CD8-positive, alpha-beta memory T cell (primary cell): Measurements from ENCODE around the gene CBLL1. TPM values are rescaled to one million over a fixed set of nuclear protein-coding genes. Genes with fewer than 3 reads are reported as not detected.
A peak's percentile ranks its signal among the peaks of the same experiment; 100 is the strongest.

Source experiments
- CTCF ChIA-PET: fragments of 350-600 bp; sonication (Branson Sonifier 250); formaldehyde crosslinking; loops from one replicate; lab custom pipeline; 2021; ENCODE audit warnings: antibody characterized with exemption; lab: Charles Lee
- POLR2A ChIA-PET: fragments of 350-600 bp; sonication (Branson Sonifier 250); formaldehyde crosslinking; loops from one replicate; lab custom pipeline; 2021; ENCODE audit warnings: antibody characterized with exemption; lab: Charles Lee
- DNase-seq, 5 donors: peaks; one replicate each; pipeline versions ENCODE4 v3.0.0 to v3.0.0-alpha.2; 2020 to 2022; ENCODE audit warnings: mixed read lengths in 1 of 5
- H3K27ac ChIP-seq: one replicate; pipeline ENCODE4 v1.7.0; 2013; ENCODE audit warnings: low read depth, mild to moderate bottlenecking, low read length, moderate library complexity
- H3K27me3 ChIP-seq: 2 replicates; pipeline ENCODE4 v1.7.0; 2013; ENCODE audit warnings: low read length, mild to moderate bottlenecking; ENCODE audit not compliant: insufficient read depth, poor library complexity, severe bottlenecking
- H3K36me3 ChIP-seq: 2 replicates; pipeline ENCODE4 v1.7.0; 2013; ENCODE audit warnings: mild to moderate bottlenecking, low read length, moderate library complexity; ENCODE audit not compliant: insufficient read depth
- H3K4me1 ChIP-seq: 2 replicates; pipeline ENCODE4 v1.7.0; 2013; ENCODE audit warnings: mild to moderate bottlenecking, low read length, moderate library complexity; ENCODE audit not compliant: insufficient read depth
- H3K4me3 ChIP-seq: 2 replicates; pipeline ENCODE4 v1.7.0; 2013; ENCODE audit warnings: mild to moderate bottlenecking, low read length
- H3K9me3 ChIP-seq: 2 replicates; pipeline ENCODE4 v1.7.0; 2013; ENCODE audit warnings: mild to moderate bottlenecking, low read length
- H3K27ac Mint-ChIP-seq, 8 donors: one replicate each; pipeline ENCODE4 v1.8.0; 2020 to 2021; ENCODE audit warnings: mixed read lengths in 8 of 8, mild to moderate bottlenecking in 6 of 8, inconsistent platforms in 3 of 8, moderate library complexity in 3 of 8
- H3K27me3 Mint-ChIP-seq, 2 donors: one replicate each; pipeline ENCODE4 v1.8.0; 2020 to 2021; ENCODE audit warnings: mixed read lengths in 2 of 2, mild to moderate bottlenecking in 1 of 2, moderate library complexity in 1 of 2
- H3K36me3 Mint-ChIP-seq, 3 donors: one replicate each; pipeline ENCODE4 v1.8.0; 2020 to 2021; ENCODE audit warnings: mixed read lengths in 3 of 3, inconsistent platforms in 1 of 3, mild to moderate bottlenecking in 1 of 3
- H3K4me1 Mint-ChIP-seq, 3 donors: one replicate each; pipeline ENCODE4 v1.8.0; 2020 to 2021; ENCODE audit warnings: mixed read lengths in 3 of 3, inconsistent platforms in 1 of 3, mild to moderate bottlenecking in 1 of 3
- H3K4me3 Mint-ChIP-seq, 7 donors: one replicate each; pipeline ENCODE4 v1.8.0; 2020 to 2021; ENCODE audit warnings: mixed read lengths in 7 of 7, mild to moderate bottlenecking in 6 of 7, moderate library complexity in 4 of 7, inconsistent platforms in 2 of 7
- H3K9me3 Mint-ChIP-seq, 5 donors: one replicate each; pipeline ENCODE4 v1.8.0; 2020 to 2022; ENCODE audit warnings: mixed read lengths in 5 of 5, mild to moderate bottlenecking in 3 of 5, moderate library complexity in 2 of 5, inconsistent platforms in 1 of 5
- polyA plus RNA-seq: library from polyadenylated mRNA; unstranded; fragments of 300-500 nt; fragmentation: Illumina TruSeq; gene quantifications from one replicate; pipeline ENCODE4 v1.2.3, GENCODE V29; 2021
- total RNA-seq, 2 experiments: library from RNA; stranded (reverse); gene quantifications; one replicate each; pipeline ENCODE4 v1.2.3, GENCODE V29; 2021

The CBLL1 gene
- total and polyA plus RNA-seq, 3 experiments from 2014 or later = 42.7 to 89.7 (median 49.3) TPM

- POLR2A ChIA-PET = no interaction called here
- no peaks in the 10 kb centered on the region for H3K36me3 ChIP-seq
- H3K27ac Mint-ChIP-seq = no peak overlapping the region
- CTCF ChIA-PET = interaction anchor here (1.3 kb wide), 2 partner anchors 20 to 260 kb away, joined by 5 to 11 read pairs; partner anchors contain the start of gene CBLL1
- no peak overlapping the region for H3K27ac ChIP-seq
- no peaks in the 10 kb centered on the region for H3K36me3 Mint-ChIP-seq
- no peaks in the 10 kb centered on the region for H3K4me1 Mint-ChIP-seq
- H3K4me3 ChIP-seq = no peak overlapping the region
- no peaks in the 10 kb centered on the region for H3K9me3 Mint-ChIP-seq
- no peak overlapping the region for H3K4me3 Mint-ChIP-seq
- H3K27me3 Mint-ChIP-seq = peaks cover 0 to 16% of the 10 kb centered on the region in 2 donors
- H3K4me1 ChIP-seq = no peaks in the 10 kb centered on the region
- no peaks in the 10 kb centered on the region for H3K9me3 ChIP-seq
- DNase-seq = no peak
- H3K27me3 ChIP-seq = no peaks in the 10 kb centered on the region
Observed at GRCh38 chr7:107723255-107723654, 20.7 kb upstream of the CBLL1 start.

DNA sequence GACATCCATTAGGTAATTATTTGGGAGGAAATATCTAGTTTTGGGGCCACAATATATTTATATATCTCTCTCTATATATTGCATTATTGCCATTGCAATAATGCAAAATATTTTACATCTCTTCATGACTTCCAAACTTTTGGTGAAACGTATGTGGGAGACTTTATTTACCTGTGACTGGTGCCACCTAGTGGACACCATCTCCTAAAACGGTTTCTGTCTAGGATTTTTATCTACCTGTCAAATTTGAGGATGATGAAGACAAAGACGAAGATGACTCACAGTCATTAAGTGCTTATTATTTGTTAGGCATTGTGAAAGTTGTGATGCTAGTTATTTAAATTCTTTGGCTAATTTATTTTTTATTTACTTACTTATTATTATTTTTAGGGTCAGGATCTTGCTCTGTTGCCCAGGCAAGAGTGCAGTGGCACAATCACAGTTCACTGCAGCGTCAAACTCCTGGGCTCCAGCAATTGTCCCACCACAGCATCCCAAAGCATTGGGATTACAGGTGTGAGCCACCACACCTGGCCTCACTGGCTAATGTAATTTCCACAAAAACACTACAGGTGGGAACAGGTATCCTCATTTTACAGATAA lies 18.7 kb upstream of the CBLL1 start:
- peaks cover 5 to 28% of the 10 kb centered on the region in 2 donors for H3K27me3 Mint-ChIP-seq
- ChIA-PET POLR2A (interaction anchor here (0.6 kb wide), 1 partner anchor 553 kb away, joined by 6 read pairs; no protein-coding TSS in a partner anchor), CTCF (interaction anchor here (0.7 to 5.6 kb wide), 9 partner anchors 15 to 268 kb away, joined by 3 to 33 read pairs (median 5); partner anchors contain the start of genes CBLL1 and DLD)
- Histone ChIP-seq H3K9me3 (no peaks in the 10 kb centered on the region), H3K36me3 (no peaks in the 10 kb centered on the region), H3K4me1 (no peaks in the 10 kb centered on the region), H3K4me3 (no peak overlapping the region), H3K27me3 (no peaks in the 10 kb centered on the region), H3K27ac (no peak overlapping the region)
- no peaks in the 10 kb centered on the region for H3K36me3 Mint-ChIP-seq
- no peaks in the 10 kb centered on the region for H3K4me1 Mint-ChIP-seq
- no peak overlapping the region for H3K27ac Mint-ChIP-seq
- no peak overlapping the region for H3K4me3 Mint-ChIP-seq
- H3K9me3 Mint-ChIP-seq = no peaks in the 10 kb centered on the region
- DNase-seq = peak; percentile 19 to 51 (median 33)

- DNase-seq = no peak
- Mint-ChIP-seq H3K27ac (peak overlapping the region in 1 of 8 donors; percentile 23), H3K4me3 (no peak overlapping the region), H3K27me3 (peaks cover 5 to 28% of the 10 kb centered on the region in 2 donors), H3K4me1 (no peaks in the 10 kb centered on the region), H3K9me3 (no peaks in the 10 kb centered on the region), H3K36me3 (no peaks in the 10 kb centered on the region)
- Histone ChIP-seq H3K9me3 (no peaks in the 10 kb centered on the region), H3K27ac (no peak overlapping the region), H3K4me1 (no peaks in the 10 kb centered on the region), H3K4me3 (no peak overlapping the region), H3K36me3 (no peaks in the 10 kb centered on the region), H3K27me3 (no peaks in the 10 kb centered on the region)
- ChIA-PET CTCF (interaction anchor here (0.7 to 5.6 kb wide), 8 partner anchors 16 to 270 kb away, joined by 3 to 33 read pairs (median 4); partner anchors contain the start of genes CBLL1 and DLD), POLR2A (no interaction called here)
Observed at GRCh38 chr7:107726356-107727130, 17.4 kb upstream of the CBLL1 start.

DNA sequence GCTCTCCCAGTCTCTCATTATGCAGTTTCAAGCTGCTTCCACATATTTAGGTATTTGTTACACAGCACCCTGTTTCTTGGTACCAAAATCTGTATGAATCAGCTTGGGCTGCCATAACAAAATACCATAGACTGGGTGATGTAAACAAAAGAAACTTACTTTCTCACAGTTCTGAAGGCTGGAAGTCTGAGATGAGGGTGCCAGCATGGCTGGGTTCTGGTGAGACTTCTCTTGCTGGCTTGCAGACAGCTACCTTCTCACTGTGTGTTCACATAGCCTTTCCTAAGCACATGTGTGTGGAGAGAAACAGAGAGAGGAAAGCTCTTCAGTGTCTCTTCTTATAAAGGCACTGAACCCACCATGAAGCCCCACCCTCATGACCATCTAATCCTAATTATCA lies 15.7 kb upstream of the CBLL1 start:
- no peaks in the 10 kb centered on the region for H3K36me3 ChIP-seq
- no peak overlapping the region for H3K4me3 ChIP-seq
- H3K9me3 ChIP-seq = no peaks in the 10 kb centered on the region
- no peaks in the 10 kb centered on the region for H3K27me3 ChIP-seq
- H3K27ac ChIP-seq = no peak overlapping the region
- ChIA-PET CTCF (interaction anchor here (0.7 to 5.6 kb wide), 6 partner anchors 15 to 542 kb away, joined by 3 to 33 read pairs (median 5); partner anchors contain the start of gene CBLL1), POLR2A (no interaction called here)
- Mint-ChIP-seq H3K27me3 (peaks cover 5 to 28% of the 10 kb centered on the region in 2 donors), H3K27ac (no peak overlapping the region), H3K9me3 (peaks cover 0 to 5% (median 0%) of the 10 kb centered on the region in 5 donors), H3K36me3 (peaks cover 0 to 5% (median 0%) of the 10 kb centered on the region in 3 donors), H3K4me3 (no peak overlapping the region), H3K4me1 (no peaks in the 10 kb centered on the region)
- no peaks in the 10 kb centered on the region for H3K4me1 ChIP-seq
- DNase-seq = no peak

- Mint-ChIP-seq H3K36me3 (peaks cover 0 to 20% (median 4%) of the 10 kb centered on the region in 3 donors), H3K4me3 (peak overlapping the region; percentile 93 to 99 (median 97)), H3K9me3 (no peaks in the 10 kb centered on the region), H3K27me3 (no peaks in the 10 kb centered on the region), H3K27ac (peak overlapping the region; percentile 94 to 100 (median 100)), H3K4me1 (peaks cover 43 to 51% (median 48%) of the 10 kb centered on the region in 3 donors)
- POLR2A ChIA-PET = interaction anchor here (0.6 to 3.0 kb wide), 13 partner anchors 13 to 1458 kb away, joined by 3 to 38 read pairs (median 8); partner anchors contain the start of genes COG5, DLD, DUS4L and HBP1
- Histone ChIP-seq H3K27ac (peak overlapping the region; percentile 98), H3K9me3 (no peaks in the 10 kb centered on the region), H3K4me1 (peaks cover 42% of the 10 kb centered on the region), H3K36me3 (no peaks in the 10 kb centered on the region), H3K4me3 (peak overlapping the region; percentile 97), H3K27me3 (no peaks in the 10 kb centered on the region)
- peak in 2 of 5 donors; percentile 4 to 51 for DNase-seq
- CTCF ChIA-PET = interaction anchor here (0.8 to 10.5 kb wide), 29 partner anchors 8 to 593 kb away, joined by 3 to 227 read pairs (median 4); partner anchors contain the start of genes COG5, DLD and DUS4L
Observed at GRCh38 chr7:107742678-107743566, 1.0 kb upstream of the CBLL1 start.

DNA sequence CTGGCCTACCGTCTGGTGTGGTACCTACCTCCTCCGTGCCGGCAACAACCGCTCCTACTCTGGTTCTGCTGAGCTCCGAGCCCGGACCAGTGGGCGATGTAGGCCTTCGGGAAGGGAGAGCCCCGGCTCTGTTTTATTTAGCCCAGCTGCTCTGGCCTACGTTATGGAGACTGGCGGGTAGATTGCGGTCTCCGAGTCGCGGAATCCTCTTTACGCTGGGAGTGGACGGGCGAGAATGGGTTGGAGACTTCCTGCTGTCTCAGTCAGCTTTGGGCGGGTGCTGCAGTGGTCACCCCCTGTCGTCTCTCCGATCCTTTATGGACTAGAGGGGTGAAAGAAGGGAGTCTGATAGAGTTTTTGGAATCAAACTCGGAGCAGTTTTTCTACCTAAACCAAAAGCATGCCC lies 406 bp downstream of the CBLL1 start:
- Histone ChIP-seq H3K4me3 (peak overlapping the region; percentile 97), H3K27me3 (no peaks in the 10 kb centered on the region), H3K9me3 (no peaks in the 10 kb centered on the region), H3K27ac (peak overlapping the region; percentile 98), H3K4me1 (peaks cover 49% of the 10 kb centered on the region), H3K36me3 (no peaks in the 10 kb centered on the region)
- H3K4me1 Mint-ChIP-seq = peaks cover 53 to 63% (median 59%) of the 10 kb centered on the region in 3 donors
- H3K27ac Mint-ChIP-seq = peak overlapping the region; percentile 94 to 100 (median 100)
- no peaks in the 10 kb centered on the region for H3K27me3 Mint-ChIP-seq
- H3K36me3 Mint-ChIP-seq = peaks cover 0 to 31% (median 4%) of the 10 kb centered on the region in 3 donors
- peak overlapping the region; percentile 93 to 99 (median 97) for H3K4me3 Mint-ChIP-seq
- H3K9me3 Mint-ChIP-seq = no peaks in the 10 kb centered on the region
- no peak for DNase-seq
- CTCF ChIA-PET = interaction anchor here (1.1 to 10.5 kb wide), 7 partner anchors 16 to 575 kb away, joined by 3 to 227 read pairs (median 33); partner anchors contain the start of gene DLD
- POLR2A ChIA-PET = interaction anchor here (0.5 to 3.0 kb wide), 6 partner anchors 8 to 575 kb away, joined by 3 to 38 read pairs (median 6); partner anchors contain the start of gene HBP1

DNA sequence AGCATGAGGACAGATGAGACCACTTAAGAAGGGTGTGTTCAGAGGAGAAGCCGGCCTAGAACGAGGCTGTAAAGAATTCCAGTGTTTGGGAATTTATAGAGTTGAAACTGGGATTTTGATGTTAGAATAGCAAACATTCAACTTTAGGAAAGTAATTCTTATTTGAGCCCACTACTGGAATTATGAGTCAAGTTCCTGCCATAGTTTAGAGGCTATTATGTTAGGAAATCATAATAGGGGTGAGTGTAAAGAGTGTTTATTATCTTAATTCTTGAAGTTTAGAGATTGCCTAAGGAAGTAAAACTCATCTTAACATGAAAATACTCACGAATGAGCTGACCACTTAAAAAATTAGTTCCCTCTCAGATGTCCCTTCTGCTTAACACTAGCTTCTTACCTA lies 2.1 kb downstream of the CBLL1 start:
- Histone ChIP-seq H3K9me3 (no peaks in the 10 kb centered on the region), H3K4me3 (peak overlapping the region; percentile 10), H3K36me3 (peaks cover 11% of the 10 kb centered on the region), H3K27ac (no peak overlapping the region), H3K4me1 (peaks cover 49% of the 10 kb centered on the region), H3K27me3 (no peaks in the 10 kb centered on the region)
- Mint-ChIP-seq H3K4me1 (peaks cover 57 to 72% (median 67%) of the 10 kb centered on the region in 3 donors), H3K4me3 (peak overlapping the region; percentile 93 to 99 (median 97)), H3K9me3 (no peaks in the 10 kb centered on the region), H3K27ac (peak overlapping the region in 7 of 8 donors; percentile 31 to 100 (median 81)), H3K36me3 (peaks cover 6 to 41% (median 10%) of the 10 kb centered on the region in 3 donors), H3K27me3 (no peaks in the 10 kb centered on the region)
- CTCF ChIA-PET = interaction anchor here (1.4 to 10.5 kb wide), 2 partner anchors 131 to 143 kb away, joined by 3 to 227 read pairs; no protein-coding TSS in a partner anchor
- no peak for DNase-seq
- POLR2A ChIA-PET = interaction anchor here (1.2 kb wide), 1 partner anchor 129 kb away, joined by 5 read pairs; no protein-coding TSS in a partner anchor
